ENCODE results near the gene LRRC28. TPM values are rescaled to one million over a fixed set of nuclear protein-coding genes. Genes with fewer than 3 reads are reported as not detected.

Gene LRRC28
- total and polyA plus RNA-seq, 2 donors (not counting 1 experiment from before 2014, with no cell fraction given): 20.1 to 23.8 TPM

GRCh38 chr15:99431661-99432091 is 180.4 kb downstream of the LRRC28 start:
- no peak overlapping the region for H3K4me3 ChIP-seq (replicated peaks in 1 of 4; ENCODE audit: control extremely low read depth in 1 of 4, insufficient read depth in 1 of 4, low read depth in 3 of 4, low read length in 4 of 4)
- no peak for TF ChIP-seq CTCF (conservative IDR thresholded peaks at IDR 0.05 in 1 of 2, IDR thresholded peaks at IDR 0.05 in 1 of 2; ENCODE audit: low read depth in 1 of 2, low read length in 2 of 2)
- TF ChIP-seq EZH2 (IDR thresholded peaks at IDR 0.05; ENCODE audit: low read length, missing control alignments): no peak
- no peak for DNase-seq (ENCODE audit: low read depth in 2 of 2)

GRCh38 chr15:99432271-99433025 is 181.2 kb downstream of the LRRC28 start:
- no peak for DNase-seq (ENCODE audit: low read depth in 2 of 2)
- TF ChIP-seq CTCF (conservative IDR thresholded peaks at IDR 0.05 in 1 of 2, IDR thresholded peaks at IDR 0.05 in 1 of 2; ENCODE audit: low read depth in 1 of 2, low read length in 2 of 2) (no peak), EZH2 (IDR thresholded peaks at IDR 0.05; ENCODE audit: low read length, missing control alignments) (no peak)
- H3K9ac ChIP-seq (ENCODE audit: insufficient read depth, low read length): no peak overlapping the region
- no peak overlapping the region for H2AFZ ChIP-seq (ENCODE audit: low read length)
- H3K36me3 ChIP-seq (ENCODE audit: control insufficient read depth, insufficient read depth, low read length): no peaks in the 10 kb centered on the region
- H3K27ac ChIP-seq (ENCODE audit: insufficient read depth, low read length): no peak overlapping the region
- H3K9me3 ChIP-seq (ENCODE audit: control insufficient read depth, insufficient read depth, low read depth, low read length): no peaks in the 10 kb centered on the region
- no peak overlapping the region for H3K4me2 ChIP-seq (ENCODE audit: extremely low read depth, insufficient read depth, low read length)
- peaks cover 4% of the 10 kb centered on the region for H3K4me1 ChIP-seq (ENCODE audit: control insufficient read depth, extremely low read depth, insufficient read depth, low read length)
- H3K79me2 ChIP-seq (ENCODE audit: control insufficient read depth, insufficient read depth, low read length): no peaks in the 10 kb centered on the region
- no peak overlapping the region for H3K4me3 ChIP-seq (replicated peaks in 1 of 4; ENCODE audit: control extremely low read depth in 1 of 4, insufficient read depth in 1 of 4, low read depth in 3 of 4, low read length in 4 of 4)
- H4K20me1 ChIP-seq (ENCODE audit: control insufficient read depth, extremely low read depth, insufficient read depth, low read length): no peaks in the 10 kb centered on the region
- no peaks in the 10 kb centered on the region for H3K27me3 ChIP-seq (ENCODE audit: control insufficient read depth, insufficient read depth, low read length)

More at GRCh38 chr15:99431661-99432091, 180.4 kb downstream of the LRRC28 start:
- Histone ChIP-seq H3K79me2 (ENCODE audit: control insufficient read depth, insufficient read depth, low read length) (no peaks in the 10 kb centered on the region), H3K36me3 (ENCODE audit: control insufficient read depth, insufficient read depth, low read length) (no peaks in the 10 kb centered on the region), H4K20me1 (ENCODE audit: control insufficient read depth, extremely low read depth, insufficient read depth, low read length) (no peaks in the 10 kb centered on the region), H3K4me2 (ENCODE audit: extremely low read depth, insufficient read depth, low read length) (no peak overlapping the region), H3K4me1 (ENCODE audit: control insufficient read depth, extremely low read depth, insufficient read depth, low read length) (peaks cover 4% of the 10 kb centered on the region), H3K9me3 (ENCODE audit: control insufficient read depth, insufficient read depth, low read depth, low read length) (no peaks in the 10 kb centered on the region), H2AFZ (ENCODE audit: low read length) (no peak overlapping the region), H3K27ac (ENCODE audit: insufficient read depth, low read length) (no peak overlapping the region), H3K27me3 (ENCODE audit: control insufficient read depth, insufficient read depth, low read length) (no peaks in the 10 kb centered on the region), H3K9ac (ENCODE audit: insufficient read depth, low read length) (no peak overlapping the region)

DNA sequence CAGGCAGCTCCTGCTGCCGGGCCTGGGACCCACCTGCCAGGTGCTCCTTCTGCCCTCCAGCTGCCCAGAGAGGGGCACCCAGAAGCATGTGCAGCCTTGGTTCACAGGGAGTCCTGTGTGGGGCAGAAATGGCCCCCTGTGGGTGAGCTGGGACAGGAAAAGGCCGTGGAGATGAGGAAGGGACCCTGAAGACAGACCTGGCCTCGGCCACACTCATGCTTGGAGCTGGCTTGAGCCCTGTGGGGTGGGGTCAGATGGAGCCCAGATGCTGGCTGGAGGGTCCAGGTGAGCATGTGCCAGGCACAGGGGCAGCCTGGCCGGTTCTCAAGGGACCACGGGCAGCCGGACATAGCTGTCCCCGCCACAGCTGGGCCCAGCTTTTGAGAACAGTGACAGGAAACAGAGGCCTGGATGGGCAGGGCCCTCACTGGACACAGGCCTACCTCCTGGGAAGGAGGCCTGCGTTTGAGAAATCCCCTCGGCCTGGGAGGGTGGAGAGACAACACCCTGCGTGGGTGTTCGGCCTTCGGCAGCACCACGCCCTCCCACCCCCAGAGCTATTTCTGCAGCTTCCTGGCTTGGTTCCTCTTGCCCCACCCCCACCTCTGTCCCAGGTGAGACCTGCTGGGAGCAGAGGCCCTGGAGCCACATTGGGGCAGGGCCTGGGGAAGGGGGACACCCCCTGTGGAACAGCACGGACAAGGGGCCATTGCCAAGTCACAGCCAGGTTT is 181.9 kb downstream of the LRRC28 start:
- Histone ChIP-seq H3K36me3 (ENCODE audit: control insufficient read depth, insufficient read depth, low read length) (no peaks in the 10 kb centered on the region), H3K9ac (ENCODE audit: insufficient read depth, low read length) (no peak overlapping the region), H2AFZ (ENCODE audit: low read length) (no peak overlapping the region), H3K27me3 (ENCODE audit: control insufficient read depth, insufficient read depth, low read length) (no peaks in the 10 kb centered on the region), H3K27ac (ENCODE audit: insufficient read depth, low read length) (no peak overlapping the region), H4K20me1 (ENCODE audit: control insufficient read depth, extremely low read depth, insufficient read depth, low read length) (no peaks in the 10 kb centered on the region), H3K4me2 (ENCODE audit: extremely low read depth, insufficient read depth, low read length) (no peak overlapping the region), H3K4me3 (replicated peaks in 1 of 4; ENCODE audit: control extremely low read depth in 1 of 4, insufficient read depth in 1 of 4, low read depth in 3 of 4, low read length in 4 of 4) (no peak overlapping the region), H3K79me2 (ENCODE audit: control insufficient read depth, insufficient read depth, low read length) (no peaks in the 10 kb centered on the region), H3K9me3 (ENCODE audit: control insufficient read depth, insufficient read depth, low read depth, low read length) (no peaks in the 10 kb centered on the region), H3K4me1 (ENCODE audit: control insufficient read depth, extremely low read depth, insufficient read depth, low read length) (peaks cover 4% of the 10 kb centered on the region)
- no peak for DNase-seq (ENCODE audit: low read depth in 2 of 2)
- no peak for TF ChIP-seq CTCF (conservative IDR thresholded peaks at IDR 0.05 in 1 of 2, IDR thresholded peaks at IDR 0.05 in 1 of 2; ENCODE audit: low read depth in 1 of 2, low read length in 2 of 2)
- TF ChIP-seq EZH2 (IDR thresholded peaks at IDR 0.05; ENCODE audit: low read length, missing control alignments): no peak
